ENCODE measurements around the gene SGTB. TPM values are rescaled to one million over a fixed set of nuclear protein-coding genes. Genes with fewer than 3 reads are reported as not detected.

Gene SGTB
- polyA plus RNA-seq, result 1 to 10 TPM in 2 of 4 donors, under 1 TPM in 1, not detected in 1; 0.81 to 2.2 (median 2.1) TPM
- long read RNA-seq, donor 1, result 0 reads
- long read RNA-seq, donor 2, result 0 reads
- long read RNA-seq, donor 3, result 0 reads
- long read RNA-seq, donor 4, full-length matches to known transcripts, result 1 of 1 reads
- long read RNA-seq, donor 4, partial matches to known transcripts, result 0 of 1 reads
- long read RNA-seq, donor 4, other reads (novel, unspliced or antisense), result 0 of 1 reads
- long read RNA-seq, donor 5, full-length matches to known transcripts, result 1 of 1 reads
- long read RNA-seq, donor 5, partial matches to known transcripts, result 0 of 1 reads
- long read RNA-seq, donor 5, other reads (novel, unspliced or antisense), result 0 of 1 reads
- long read RNA-seq, donor 6, result 0 reads
- long read RNA-seq, donor 7, full-length matches to known transcripts, result 2 of 2 reads
- long read RNA-seq, donor 7, partial matches to known transcripts, result 0 of 2 reads
- long read RNA-seq, donor 7, other reads (novel, unspliced or antisense), result 0 of 2 reads
- long read RNA-seq, donor 8, result 0 reads
- long read RNA-seq, donor 9, result 0 reads
- long read RNA-seq, donor 10, full-length matches to known transcripts, result 1 of 1 reads
- long read RNA-seq, donor 10, partial matches to known transcripts, result 0 of 1 reads
- long read RNA-seq, donor 10, other reads (novel, unspliced or antisense), result 0 of 1 reads

DNA sequence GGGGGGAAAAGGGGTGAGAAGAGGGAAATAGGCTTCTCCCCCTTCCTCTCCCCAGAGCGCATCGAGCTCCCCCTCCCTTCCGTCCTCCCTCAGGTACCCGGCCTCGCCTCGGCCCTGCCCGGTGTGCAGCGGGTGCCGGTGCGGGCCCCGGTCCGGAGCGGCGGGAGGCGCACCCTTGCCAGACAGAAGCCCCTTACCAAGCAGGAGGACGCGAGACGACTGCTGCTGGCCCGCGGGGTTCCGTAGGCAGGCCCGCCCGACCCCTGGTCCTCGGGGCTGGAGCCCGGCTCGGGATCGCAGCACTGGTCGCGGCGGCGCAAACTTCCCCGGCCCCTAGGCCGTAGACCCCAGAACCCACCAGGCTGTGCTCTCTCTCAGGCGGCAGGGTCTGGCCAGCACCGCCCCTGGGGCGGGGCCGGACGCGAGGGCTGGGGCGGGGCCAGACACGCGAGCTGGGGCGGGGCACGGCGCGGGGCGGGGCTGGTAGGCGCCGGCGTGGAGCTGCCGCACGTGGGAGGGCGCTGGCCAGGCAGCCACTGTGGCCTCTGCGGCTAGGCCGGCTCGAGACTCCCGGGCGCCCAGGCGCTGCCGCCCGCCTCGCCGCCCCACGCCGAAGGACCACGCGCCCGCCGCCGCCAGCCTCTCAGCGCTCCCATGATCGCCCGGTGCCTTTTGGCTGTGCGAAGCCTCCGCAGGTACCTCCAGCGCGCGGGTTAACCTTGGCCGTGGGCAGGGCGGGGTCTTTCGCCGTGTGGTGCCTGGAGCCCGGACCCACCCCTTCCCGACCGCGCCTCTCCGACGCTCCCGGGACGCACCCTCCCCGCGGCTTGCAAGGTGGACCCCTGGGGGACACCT, at the start of gene SGTB, which contains the start of gene NLN:
SGTB (minus strand) TSS at position 390 of the 855 bp plus-strand sequence. CDS start 1,302 bp downstream, outside the sequence.
NLN (plus strand) TSS at position 486 of the 855 bp plus-strand sequence; CDS start at position 655, 169 bp downstream.
- no peaks in the 10 kb centered on the region for H3K4me1 ChIP-seq (ENCODE audit: control insufficient read depth in 3 of 3, insufficient read depth in 2 of 3, low read depth in 1 of 3, low read length in 2 of 3)
- peak within 1 kb of the TSS; percentile 70 to 98 (median 82) for H3K4me3 ChIP-seq (ENCODE audit: low read depth in 1 of 3, low read length in 3 of 3)
- FAIRE-seq (no peak), DNase-seq (peak; percentile 77 to 90)
- WGBS, 3 donors, result 0 to 2% (median 0%) methylated on average over 63 to 92 of the region's 92 CpGs
- H3K27me3 ChIP-seq (ENCODE audit: control insufficient read depth in 3 of 3, insufficient read depth in 3 of 3, low read length in 3 of 3), result peaks cover 0 to 3% (median 0%) of the 10 kb centered on the region in 3 donors
- H3K9me3 ChIP-seq (ENCODE audit: control insufficient read depth in 2 of 2, insufficient read depth in 1 of 2, low read depth in 1 of 2, low read length in 1 of 2), result no peaks in the 10 kb centered on the region
- H3K27ac ChIP-seq (ENCODE audit: low read depth in 1 of 3, low read length in 2 of 3), result peak within 1 kb of the TSS; percentile 42 to 86 (median 48)
- no peaks in the 10 kb centered on the region for H3K36me3 ChIP-seq (ENCODE audit: control insufficient read depth in 3 of 3, insufficient read depth in 2 of 3, low read depth in 1 of 3, low read length in 3 of 3)

DNA sequence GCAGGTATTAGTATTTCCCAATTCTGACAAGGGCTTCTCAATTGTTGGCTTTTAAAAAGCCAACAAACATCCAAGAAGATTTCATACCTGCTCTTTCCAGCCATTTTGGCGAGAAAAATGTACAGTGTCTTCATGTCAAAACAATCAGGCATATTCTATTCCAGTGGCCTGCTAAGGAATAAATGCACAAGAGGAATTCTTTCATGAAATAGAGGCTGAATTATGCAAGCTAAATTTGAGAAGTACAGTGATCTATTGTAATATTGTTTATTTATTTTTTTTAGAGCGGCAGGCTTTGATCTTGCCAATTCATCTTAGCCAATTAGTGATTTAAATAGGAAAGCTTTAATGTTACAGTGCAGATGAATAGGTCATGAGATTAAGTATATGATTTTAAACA, 49.4 kb upstream of the SGTB start:
- no peak for FAIRE-seq
- Histone ChIP-seq H3K9me3 (ENCODE audit: control insufficient read depth in 2 of 2, insufficient read depth in 1 of 2, low read depth in 1 of 2, low read length in 1 of 2) (peaks cover 0 to 11% of the 10 kb centered on the region in 2 donors), H3K4me3 (ENCODE audit: low read depth in 1 of 3, low read length in 3 of 3) (no peak overlapping the region), H3K27me3 (ENCODE audit: control insufficient read depth in 3 of 3, insufficient read depth in 3 of 3, low read length in 3 of 3) (no peaks in the 10 kb centered on the region), H3K36me3 (ENCODE audit: control insufficient read depth in 3 of 3, insufficient read depth in 2 of 3, low read depth in 1 of 3, low read length in 3 of 3) (peaks cover 0 to 9% (median 0%) of the 10 kb centered on the region in 3 donors), H3K4me1 (ENCODE audit: control insufficient read depth in 3 of 3, insufficient read depth in 2 of 3, low read depth in 1 of 3, low read length in 2 of 3) (peaks cover 0 to 3% (median 0%) of the 10 kb centered on the region in 3 donors), H3K27ac (ENCODE audit: low read depth in 1 of 3, low read length in 2 of 3) (no peak overlapping the region)
- 97 to 99% (median 97%) methylated on average over 2 of the region's 2 CpGs for WGBS, 3 donors
- no peak for DNase-seq

- Histone ChIP-seq H3K4me1 (ENCODE audit: control insufficient read depth in 3 of 3, insufficient read depth in 2 of 3, low read depth in 1 of 3, low read length in 2 of 3) (no peaks in the 10 kb centered on the region), H3K4me3 (ENCODE audit: low read depth in 1 of 3, low read length in 3 of 3) (no peak overlapping the region), H3K36me3 (ENCODE audit: control insufficient read depth in 3 of 3, insufficient read depth in 2 of 3, low read depth in 1 of 3, low read length in 3 of 3) (peaks cover 0 to 6% (median 0%) of the 10 kb centered on the region in 3 donors), H3K9me3 (ENCODE audit: control insufficient read depth in 2 of 2, insufficient read depth in 1 of 2, low read depth in 1 of 2, low read length in 1 of 2) (peaks cover 0 to 11% of the 10 kb centered on the region in 2 donors), H3K27ac (ENCODE audit: low read depth in 1 of 3, low read length in 2 of 3) (no peak overlapping the region), H3K27me3 (ENCODE audit: control insufficient read depth in 3 of 3, insufficient read depth in 3 of 3, low read length in 3 of 3) (no peaks in the 10 kb centered on the region)
- no peak for FAIRE-seq
- no peak for DNase-seq
- WGBS, 3 donors, result 0 to 90% (median 44%) methylated on average over 1 of the region's 1 CpG
These were observed 47.6 kb upstream of the SGTB start for GRCh38 chr5:65769539-65769938.

DNA sequence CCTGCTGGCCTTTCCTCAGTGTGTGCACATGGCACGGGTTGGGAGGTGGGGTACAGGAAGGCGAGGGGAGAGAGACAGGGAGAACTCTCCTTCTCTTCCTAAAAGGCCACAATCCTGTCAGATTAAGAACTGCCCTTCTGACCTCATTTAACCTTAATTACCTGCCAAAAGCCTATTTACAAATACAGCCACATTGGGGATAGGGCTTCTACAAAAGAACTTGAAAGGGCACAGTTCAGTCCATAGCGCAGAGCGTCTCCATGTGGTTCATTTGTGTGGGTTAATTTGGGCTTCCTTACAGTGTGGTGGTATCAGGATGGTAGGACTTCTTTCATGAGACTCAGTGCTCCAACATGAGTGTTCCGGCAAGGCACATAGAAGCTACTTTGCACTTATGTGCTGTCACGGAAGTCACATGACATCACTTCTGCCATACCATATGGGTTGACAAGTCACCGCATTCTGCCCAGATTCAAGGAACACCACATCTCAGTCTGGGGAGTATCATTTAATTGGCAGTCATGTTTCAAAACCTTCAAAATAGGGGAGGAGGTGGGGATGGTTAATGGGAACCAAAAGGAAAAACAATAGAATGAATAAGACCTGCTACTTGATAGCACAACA, 46.9 kb upstream of the SGTB start:
- Histone ChIP-seq H3K27me3 (ENCODE audit: control insufficient read depth in 3 of 3, insufficient read depth in 3 of 3, low read length in 3 of 3) (no peaks in the 10 kb centered on the region), H3K9me3 (ENCODE audit: control insufficient read depth in 2 of 2, insufficient read depth in 1 of 2, low read depth in 1 of 2, low read length in 1 of 2) (peaks cover 0 to 11% of the 10 kb centered on the region in 2 donors), H3K36me3 (ENCODE audit: control insufficient read depth in 3 of 3, insufficient read depth in 2 of 3, low read depth in 1 of 3, low read length in 3 of 3) (peaks cover 0 to 6% (median 0%) of the 10 kb centered on the region in 3 donors), H3K4me1 (ENCODE audit: control insufficient read depth in 3 of 3, insufficient read depth in 2 of 3, low read depth in 1 of 3, low read length in 2 of 3) (no peaks in the 10 kb centered on the region), H3K4me3 (ENCODE audit: low read depth in 1 of 3, low read length in 3 of 3) (no peak overlapping the region), H3K27ac (ENCODE audit: low read depth in 1 of 3, low read length in 2 of 3) (no peak overlapping the region)
- WGBS, 3 donors, result 92 to 98% (median 95%) methylated on average over 7 of the region's 7 CpGs
- DNase-seq, result no peak
- no peak for FAIRE-seq

- Histone ChIP-seq H3K4me1 (ENCODE audit: control insufficient read depth in 3 of 3, insufficient read depth in 2 of 3, low read depth in 1 of 3, low read length in 2 of 3) (no peaks in the 10 kb centered on the region), H3K27ac (ENCODE audit: low read depth in 1 of 3, low read length in 2 of 3) (no peak overlapping the region), H3K9me3 (ENCODE audit: control insufficient read depth in 2 of 2, insufficient read depth in 1 of 2, low read depth in 1 of 2, low read length in 1 of 2) (peaks cover 0 to 11% of the 10 kb centered on the region in 2 donors), H3K36me3 (ENCODE audit: control insufficient read depth in 3 of 3, insufficient read depth in 2 of 3, low read depth in 1 of 3, low read length in 3 of 3) (peaks cover 0 to 6% (median 0%) of the 10 kb centered on the region in 3 donors), H3K27me3 (ENCODE audit: control insufficient read depth in 3 of 3, insufficient read depth in 3 of 3, low read length in 3 of 3) (no peaks in the 10 kb centered on the region), H3K4me3 (ENCODE audit: low read depth in 1 of 3, low read length in 3 of 3) (no peak overlapping the region)
- 94 to 97% (median 94%) methylated on average over 1 of the region's 1 CpG for WGBS, 3 donors
- DNase-seq, result no peak
- no peak for FAIRE-seq
These were observed 45.7 kb upstream of the SGTB start for GRCh38 chr5:65767565-65767964.

- 93 to 96% (median 95%) methylated on average over 2 of the region's 2 CpGs for WGBS, 3 donors
- H3K4me1 ChIP-seq (ENCODE audit: control insufficient read depth in 3 of 3, insufficient read depth in 2 of 3, low read depth in 1 of 3, low read length in 2 of 3), result no peaks in the 10 kb centered on the region
- H3K36me3 ChIP-seq (ENCODE audit: control insufficient read depth in 3 of 3, insufficient read depth in 2 of 3, low read depth in 1 of 3, low read length in 3 of 3), result peaks cover 0 to 6% (median 0%) of the 10 kb centered on the region in 3 donors
These were observed 44.9 kb upstream of the SGTB start for GRCh38 chr5:65766781-65767180.

DNA sequence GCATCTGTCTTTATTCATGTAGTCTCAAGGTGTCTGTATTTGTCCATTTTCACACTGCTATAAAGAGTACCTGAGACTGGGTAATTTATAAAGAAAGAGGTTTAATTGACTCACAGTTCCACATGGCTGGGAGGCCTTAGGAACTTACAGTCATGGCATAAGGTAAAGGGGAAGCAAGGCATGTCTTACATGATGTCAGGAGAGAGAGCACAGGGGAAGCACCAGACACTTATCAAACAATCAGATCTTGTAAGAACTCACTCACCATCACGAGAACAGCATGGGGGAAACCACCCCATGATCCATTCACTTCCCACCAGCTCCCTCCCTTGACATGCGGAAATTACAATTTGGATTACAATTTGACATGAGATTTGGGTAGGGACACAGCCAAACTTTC, 44.3 kb upstream of the SGTB start:
- FAIRE-seq, result no peak
- H3K4me1 ChIP-seq (ENCODE audit: control insufficient read depth in 3 of 3, insufficient read depth in 2 of 3, low read depth in 1 of 3, low read length in 2 of 3), result no peaks in the 10 kb centered on the region
- H3K27ac ChIP-seq (ENCODE audit: low read depth in 1 of 3, low read length in 2 of 3), result no peak overlapping the region
- no peak overlapping the region for H3K4me3 ChIP-seq (ENCODE audit: low read depth in 1 of 3, low read length in 3 of 3)
- H3K9me3 ChIP-seq (ENCODE audit: control insufficient read depth in 2 of 2, insufficient read depth in 1 of 2, low read depth in 1 of 2, low read length in 1 of 2), result peaks cover 0 to 11% of the 10 kb centered on the region in 2 donors
- WGBS, 3 donors, result 67 to 88% (median 86%) methylated on average over 2 of the region's 2 CpGs
- no peak for DNase-seq
- H3K27me3 ChIP-seq (ENCODE audit: control insufficient read depth in 3 of 3, insufficient read depth in 3 of 3, low read length in 3 of 3), result no peaks in the 10 kb centered on the region
- peaks cover 0 to 6% (median 0%) of the 10 kb centered on the region in 3 donors for H3K36me3 ChIP-seq (ENCODE audit: control insufficient read depth in 3 of 3, insufficient read depth in 2 of 3, low read depth in 1 of 3, low read length in 3 of 3)

More at GRCh38 chr5:65766781-65767180, 44.9 kb upstream of the SGTB start:
- no peak overlapping the region for H3K27ac ChIP-seq (ENCODE audit: low read depth in 1 of 3, low read length in 2 of 3)
- peaks cover 0 to 11% of the 10 kb centered on the region in 2 donors for H3K9me3 ChIP-seq (ENCODE audit: control insufficient read depth in 2 of 2, insufficient read depth in 1 of 2, low read depth in 1 of 2, low read length in 1 of 2)
- no peak for FAIRE-seq
- no peak for DNase-seq
- H3K27me3 ChIP-seq (ENCODE audit: control insufficient read depth in 3 of 3, insufficient read depth in 3 of 3, low read length in 3 of 3), result no peaks in the 10 kb centered on the region
- H3K4me3 ChIP-seq (ENCODE audit: low read depth in 1 of 3, low read length in 3 of 3), result no peak overlapping the region

Measured in small intestine (tissue), 16 donors.